ENCODE measurements around the gene BRI3BP.
"Not testable (repeated sequence)": the region's sequence is repeated elsewhere in the genome, so short reads cannot be mapped to it uniquely, and the experiment has no call there.

BRI3BP gene

GRCh38 chr12:125028106-125028505, 34.7 kb downstream of the BRI3BP start:
- Histone ChIP-seq H2BK5ac (ENCODE audit: low read depth, low read length, poor library complexity, severe bottlenecking) (no peak overlapping the region), H2AFZ (ENCODE audit: low read depth, low read length) (no peak overlapping the region), H3K4ac (ENCODE audit: low read depth in 1 of 2, low read length in 2 of 2) (no peak overlapping the region), H3K9me3 (ENCODE audit: control insufficient read depth, low read length) (no peaks in the 10 kb centered on the region), H3K79me1 (replicated peaks; ENCODE audit: low read length, poor library complexity, severe bottlenecking) (no peaks in the 10 kb centered on the region), H3K4me3 (ENCODE audit: insufficient read depth in 1 of 2, low read depth in 1 of 2, low read length in 2 of 2) (no peak overlapping the region), H3K27me3 (ENCODE audit: control insufficient read depth in 1 of 2, insufficient read depth in 1 of 2, low read length in 2 of 2) (no peaks in the 10 kb centered on the region), H2AK5ac (ENCODE audit: low read length, severe bottlenecking) (no peak overlapping the region), H3K36me3 (ENCODE audit: control insufficient read depth in 1 of 2, insufficient read depth in 2 of 2, low read depth in 1 of 2, low read length in 2 of 2) (peaks cover 0 to 5% of the 10 kb centered on the region in 2 experiments), H3K9ac (ENCODE audit: low read length) (no peak overlapping the region), H3K14ac (ENCODE audit: low read length in 2 of 2) (no peak overlapping the region), H4K8ac (ENCODE audit: low read length) (no peak overlapping the region), H3K4me1 (ENCODE audit: control insufficient read depth, insufficient read depth, low read depth, low read length) (no peaks in the 10 kb centered on the region), H2BK120ac (ENCODE audit: low read depth, low read length) (no peak overlapping the region), H3K23ac (ENCODE audit: low read length in 2 of 2) (no peak overlapping the region), H3K18ac (ENCODE audit: low read depth in 1 of 2, low read length in 2 of 2) (no peak overlapping the region), H4K91ac (ENCODE audit: low read length) (no peak overlapping the region), H3K4me2 (ENCODE audit: low read length, poor library complexity, severe bottlenecking) (no peak overlapping the region), H3K27ac (ENCODE audit: low read length, poor library complexity, severe bottlenecking) (no peak overlapping the region), H2BK15ac (ENCODE audit: low read depth, poor library complexity, severe bottlenecking) (no peak overlapping the region), H2BK12ac (ENCODE audit: low read length in 2 of 2) (no peak overlapping the region)
- WGBS = 100% methylated on average over 6 of the region's 8 CpGs
- DNase-seq = no peak

- Histone ChIP-seq H3K18ac (ENCODE audit: low read depth in 1 of 2, low read length in 2 of 2) (no peak overlapping the region), H3K27me3 (ENCODE audit: control insufficient read depth in 1 of 2, insufficient read depth in 1 of 2, low read length in 2 of 2) (no peaks in the 10 kb centered on the region), H3K4me2 (ENCODE audit: low read length, poor library complexity, severe bottlenecking) (no peak overlapping the region), H2BK15ac (ENCODE audit: low read depth, poor library complexity, severe bottlenecking) (no peak overlapping the region), H3K9me3 (ENCODE audit: control insufficient read depth, low read length) (no peaks in the 10 kb centered on the region), H3K27ac (ENCODE audit: low read length, poor library complexity, severe bottlenecking) (no peak overlapping the region), H3K9ac (ENCODE audit: low read length) (no peak overlapping the region), H3K4me3 (ENCODE audit: insufficient read depth in 1 of 2, low read depth in 1 of 2, low read length in 2 of 2) (no peak overlapping the region), H2AFZ (ENCODE audit: low read depth, low read length) (no peak overlapping the region), H2BK5ac (ENCODE audit: low read depth, low read length, poor library complexity, severe bottlenecking) (no peak overlapping the region), H2AK5ac (ENCODE audit: low read length, severe bottlenecking) (no peak overlapping the region), H2BK120ac (ENCODE audit: low read depth, low read length) (no peak overlapping the region), H3K23ac (ENCODE audit: low read length in 2 of 2) (no peak overlapping the region), H4K91ac (ENCODE audit: low read length) (no peak overlapping the region), H3K79me1 (replicated peaks; ENCODE audit: low read length, poor library complexity, severe bottlenecking) (no peaks in the 10 kb centered on the region), H3K36me3 (ENCODE audit: control insufficient read depth in 1 of 2, insufficient read depth in 2 of 2, low read depth in 1 of 2, low read length in 2 of 2) (peaks cover 0 to 4% of the 10 kb centered on the region in 2 experiments), H2BK12ac (ENCODE audit: low read length in 2 of 2) (no peak overlapping the region), H3K14ac (ENCODE audit: low read length in 2 of 2) (no peak overlapping the region), H3K4me1 (ENCODE audit: control insufficient read depth, insufficient read depth, low read depth, low read length) (no peaks in the 10 kb centered on the region), H3K4ac (ENCODE audit: low read depth in 1 of 2, low read length in 2 of 2) (no peak overlapping the region), H4K8ac (ENCODE audit: low read length) (no peak overlapping the region)
- 82% methylated on average over 7 of the region's 7 CpGs for WGBS
- no peak for DNase-seq
These were observed 36.4 kb downstream of the BRI3BP start for GRCh38 chr12:125029761-125030358.

- not testable (repeated sequence) for H2AK5ac ChIP-seq (ENCODE audit: low read length, severe bottlenecking); H3K18ac ChIP-seq (ENCODE audit: low read depth in 1 of 2, low read length in 2 of 2); H3K79me1 ChIP-seq (replicated peaks; ENCODE audit: low read length, poor library complexity, severe bottlenecking); H4K91ac ChIP-seq (ENCODE audit: low read length); H3K27me3 ChIP-seq (ENCODE audit: control insufficient read depth in 1 of 2, insufficient read depth in 1 of 2, low read length in 2 of 2); H3K9me3 ChIP-seq (ENCODE audit: control insufficient read depth, low read length); H2AFZ ChIP-seq (ENCODE audit: low read depth, low read length); H2BK120ac ChIP-seq (ENCODE audit: low read depth, low read length); H3K4ac ChIP-seq (ENCODE audit: low read depth in 1 of 2, low read length in 2 of 2); H3K23ac ChIP-seq (ENCODE audit: low read length in 2 of 2); H3K36me3 ChIP-seq (ENCODE audit: control insufficient read depth in 1 of 2, insufficient read depth in 2 of 2, low read depth in 1 of 2, low read length in 2 of 2); H3K4me3 ChIP-seq (ENCODE audit: insufficient read depth in 1 of 2, low read depth in 1 of 2, low read length in 2 of 2); H2BK15ac ChIP-seq (ENCODE audit: low read depth, poor library complexity, severe bottlenecking); H4K8ac ChIP-seq (ENCODE audit: low read length); H3K9ac ChIP-seq (ENCODE audit: low read length); H2BK12ac ChIP-seq (ENCODE audit: low read length in 2 of 2); H3K4me1 ChIP-seq (ENCODE audit: control insufficient read depth, insufficient read depth, low read depth, low read length); H3K4me2 ChIP-seq (ENCODE audit: low read length, poor library complexity, severe bottlenecking); H3K14ac ChIP-seq (ENCODE audit: low read length in 2 of 2); H3K27ac ChIP-seq (ENCODE audit: low read length, poor library complexity, severe bottlenecking); H2BK5ac ChIP-seq (ENCODE audit: low read depth, low read length, poor library complexity, severe bottlenecking); DNase-seq
- 62% methylated on average over 6 of the region's 9 CpGs for WGBS
These were observed 38.0 kb downstream of the BRI3BP start for GRCh38 chr12:125031471-125031870.

GRCh38 chr12:125032466-125033152, 39.2 kb downstream of the BRI3BP start:
- no peak for DNase-seq
- H3K36me3 ChIP-seq (ENCODE audit: control insufficient read depth in 1 of 2, insufficient read depth in 2 of 2, low read depth in 1 of 2, low read length in 2 of 2) = no peaks in the 10 kb centered on the region
- H2BK120ac ChIP-seq (ENCODE audit: low read depth, low read length) = no peak overlapping the region
- H2AFZ ChIP-seq (ENCODE audit: low read depth, low read length) = no peak overlapping the region
- H3K9me3 ChIP-seq (ENCODE audit: control insufficient read depth, low read length) = no peaks in the 10 kb centered on the region
- H3K27me3 ChIP-seq (ENCODE audit: control insufficient read depth in 1 of 2, insufficient read depth in 1 of 2, low read length in 2 of 2) = no peaks in the 10 kb centered on the region
- 95% methylated on average over 19 of the region's 19 CpGs for WGBS
- no peak overlapping the region for H3K4me2 ChIP-seq (ENCODE audit: low read length, poor library complexity, severe bottlenecking)
- H2AK5ac ChIP-seq (ENCODE audit: low read length, severe bottlenecking) = no peak overlapping the region
- no peak overlapping the region for H3K14ac ChIP-seq (ENCODE audit: low read length in 2 of 2)
- no peaks in the 10 kb centered on the region for H3K79me1 ChIP-seq (replicated peaks; ENCODE audit: low read length, poor library complexity, severe bottlenecking)
- H2BK15ac ChIP-seq (ENCODE audit: low read depth, poor library complexity, severe bottlenecking) = no peak overlapping the region
- H3K4me1 ChIP-seq (ENCODE audit: control insufficient read depth, insufficient read depth, low read depth, low read length) = no peaks in the 10 kb centered on the region
- no peak overlapping the region for H4K91ac ChIP-seq (ENCODE audit: low read length)
- no peak overlapping the region for H3K9ac ChIP-seq (ENCODE audit: low read length)
- no peak overlapping the region for H3K4me3 ChIP-seq (ENCODE audit: insufficient read depth in 1 of 2, low read depth in 1 of 2, low read length in 2 of 2)
- H2BK5ac ChIP-seq (ENCODE audit: low read depth, low read length, poor library complexity, severe bottlenecking) = no peak overlapping the region
- no peak overlapping the region for H3K27ac ChIP-seq (ENCODE audit: low read length, poor library complexity, severe bottlenecking)
- no peak overlapping the region for H3K23ac ChIP-seq (ENCODE audit: low read length in 2 of 2)
- H4K8ac ChIP-seq (ENCODE audit: low read length) = no peak overlapping the region
- H3K18ac ChIP-seq (ENCODE audit: low read depth in 1 of 2, low read length in 2 of 2) = no peak overlapping the region
- no peak overlapping the region for H3K4ac ChIP-seq (ENCODE audit: low read depth in 1 of 2, low read length in 2 of 2)
- H2BK12ac ChIP-seq (ENCODE audit: low read length in 2 of 2) = no peak overlapping the region
